Measurements from ENCODE around the gene CACNA2D3. TPM values are rescaled to one million over a fixed set of nuclear protein-coding genes. Genes with fewer than 3 reads are reported as not detected.
"Not testable (repeated sequence)": the region's sequence is repeated elsewhere in the genome, so short reads cannot be mapped to it uniquely, and the experiment has no call there.

CACNA2D3 gene
- total and polyA plus RNA-seq, 4 donors, result 0.72 to 2.4 (median 1.5) TPM

DNA sequence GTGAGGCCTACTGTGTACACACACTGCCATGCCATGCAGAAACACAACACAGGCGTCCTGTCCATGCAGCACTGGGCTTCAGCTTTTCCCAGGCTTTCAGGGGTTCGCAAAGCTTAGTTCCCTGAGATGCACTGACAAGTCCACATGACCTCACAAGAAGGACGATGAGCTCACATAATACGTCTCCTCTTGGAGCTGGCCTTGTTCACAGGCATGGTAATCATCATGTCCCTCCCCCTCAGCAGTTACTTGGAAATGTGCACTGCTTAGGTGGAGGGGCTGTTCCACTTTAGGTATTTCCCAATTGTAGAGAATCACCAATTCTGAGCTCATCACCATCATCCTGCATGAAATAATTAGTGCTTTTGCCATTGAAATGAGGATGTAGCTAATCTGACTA is 496.7 kb downstream of the CACNA2D3 start:
- H3K27me3 ChIP-seq (ENCODE audit: control insufficient read depth in 1 of 2, insufficient read depth in 2 of 2, low read length in 1 of 2), result no peaks in the 10 kb centered on the region
- no peaks in the 10 kb centered on the region for H3K4me1 ChIP-seq (ENCODE audit: control insufficient read depth in 1 of 2, insufficient read depth in 2 of 2, low read length in 2 of 2)
- no peaks in the 10 kb centered on the region for H3K36me3 ChIP-seq (ENCODE audit: control insufficient read depth in 1 of 2, insufficient read depth in 2 of 2, low read length in 1 of 2)
- DNase-seq (no peak), ATAC-seq (ENCODE audit: low FRiP score) (no peak)
- H3K4me3 ChIP-seq (ENCODE audit: low read length in 2 of 2), result no peak overlapping the region
- 88 to 91% methylated on average over 4 of the region's 4 CpGs for WGBS, 2 donors
- no peak overlapping the region for H3K27ac ChIP-seq (ENCODE audit: low read depth in 1 of 2, low read length in 2 of 2)
- intact Hi-C loops (cut with DNase I), result no loop called here
- H3K9me3 ChIP-seq (ENCODE audit: control insufficient read depth, low read length), result no peaks in the 10 kb centered on the region

DNA sequence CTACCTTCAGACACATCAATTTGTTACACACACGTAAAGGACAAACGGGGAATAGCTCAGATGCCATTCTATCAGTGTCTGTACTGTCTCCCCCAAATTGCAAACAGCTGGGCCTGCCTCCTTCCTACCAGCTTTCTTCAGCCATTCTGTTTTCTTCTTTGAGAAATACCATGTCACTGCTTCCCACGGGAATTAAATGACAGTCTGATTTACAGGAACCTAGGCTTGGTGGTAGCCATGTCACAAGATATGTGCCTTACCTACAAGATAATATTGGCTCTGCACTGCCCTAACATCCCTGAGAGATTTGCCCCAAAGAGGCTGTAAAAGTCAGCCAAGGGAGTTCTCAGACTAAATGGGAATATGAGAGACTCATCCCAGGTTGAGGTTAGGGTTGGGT is 497.2 kb downstream of the CACNA2D3 start:
- no peak for DNase-seq
- no peak overlapping the region for H3K4me3 ChIP-seq (ENCODE audit: low read length in 2 of 2)
- WGBS, 2 donors, result 70 to 80% methylated on average over 3 of the region's 3 CpGs
- intact Hi-C loops (cut with DNase I), result no loop called here
- H3K9me3 ChIP-seq (ENCODE audit: control insufficient read depth, low read length), result no peaks in the 10 kb centered on the region
- ATAC-seq (ENCODE audit: low FRiP score), result no peak
- H3K27ac ChIP-seq (ENCODE audit: low read depth in 1 of 2, low read length in 2 of 2), result no peak overlapping the region
- H3K4me1 ChIP-seq (ENCODE audit: control insufficient read depth in 1 of 2, insufficient read depth in 2 of 2, low read length in 2 of 2), result no peaks in the 10 kb centered on the region
- no peaks in the 10 kb centered on the region for H3K36me3 ChIP-seq (ENCODE audit: control insufficient read depth in 1 of 2, insufficient read depth in 2 of 2, low read length in 1 of 2)
- no peaks in the 10 kb centered on the region for H3K27me3 ChIP-seq (ENCODE audit: control insufficient read depth in 1 of 2, insufficient read depth in 2 of 2, low read length in 1 of 2)

DNA sequence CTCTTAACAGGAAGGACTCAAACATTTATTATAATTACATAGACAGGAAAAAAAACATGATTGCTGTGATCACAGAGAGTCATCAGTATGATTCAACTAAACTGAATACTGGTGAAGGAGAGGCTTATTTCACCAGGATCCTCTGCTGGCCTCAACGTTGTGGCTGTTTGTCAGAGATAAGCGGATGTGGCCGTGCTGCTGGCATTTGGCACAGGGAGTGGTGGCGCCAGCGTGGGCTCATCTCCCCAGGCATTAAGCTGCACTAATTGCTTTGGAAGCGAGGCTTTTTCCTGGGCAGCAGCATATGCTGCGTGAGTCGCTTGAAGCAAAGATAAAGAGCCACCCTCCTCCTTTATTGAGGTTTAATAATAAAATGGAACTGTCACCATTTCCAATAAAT is 498.8 kb downstream of the CACNA2D3 start:
- Histone ChIP-seq H3K4me1 (ENCODE audit: control insufficient read depth in 1 of 2, insufficient read depth in 2 of 2, low read length in 2 of 2) (no peaks in the 10 kb centered on the region), H3K36me3 (ENCODE audit: control insufficient read depth in 1 of 2, insufficient read depth in 2 of 2, low read length in 1 of 2) (no peaks in the 10 kb centered on the region), H3K27ac (ENCODE audit: low read depth in 1 of 2, low read length in 2 of 2) (no peak overlapping the region), H3K27me3 (ENCODE audit: control insufficient read depth in 1 of 2, insufficient read depth in 2 of 2, low read length in 1 of 2) (no peaks in the 10 kb centered on the region), H3K4me3 (ENCODE audit: low read length in 2 of 2) (no peak overlapping the region), H3K9me3 (ENCODE audit: control insufficient read depth, low read length) (no peaks in the 10 kb centered on the region)
- WGBS, 2 donors, result 81 to 87% methylated on average over 8 of the region's 8 CpGs
- intact Hi-C loops (cut with DNase I), result no loop called here
- ATAC-seq (ENCODE audit: low FRiP score), result no peak
- no peak for DNase-seq

DNA sequence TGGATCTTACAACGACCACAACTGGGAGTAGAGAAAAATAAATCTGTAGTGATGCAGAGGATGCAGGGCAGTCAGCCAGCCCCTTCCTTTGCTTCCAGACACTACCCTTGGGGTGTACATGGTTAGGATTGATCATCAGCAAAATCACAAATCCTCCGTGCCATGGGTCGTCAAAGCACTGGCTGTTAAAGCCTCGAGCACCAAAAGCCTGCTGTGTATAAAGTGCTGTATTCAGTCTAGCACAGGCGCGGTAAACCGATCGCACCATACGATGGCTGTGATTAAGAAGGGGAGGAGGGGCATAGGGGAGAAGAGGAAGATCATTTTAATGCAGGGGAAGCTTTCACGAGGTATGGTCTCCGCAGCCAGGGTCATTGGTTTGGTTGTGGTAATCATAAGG is 500.3 kb downstream of the CACNA2D3 start:
- no peak for DNase-seq
- Histone ChIP-seq H3K4me3 (ENCODE audit: low read length in 2 of 2) (no peak overlapping the region), H3K27me3 (ENCODE audit: control insufficient read depth in 1 of 2, insufficient read depth in 2 of 2, low read length in 1 of 2) (no peaks in the 10 kb centered on the region), H3K4me1 (ENCODE audit: control insufficient read depth in 1 of 2, insufficient read depth in 2 of 2, low read length in 2 of 2) (no peaks in the 10 kb centered on the region), H3K36me3 (ENCODE audit: control insufficient read depth in 1 of 2, insufficient read depth in 2 of 2, low read length in 1 of 2) (no peaks in the 10 kb centered on the region), H3K27ac (ENCODE audit: low read depth in 1 of 2, low read length in 2 of 2) (no peak overlapping the region), H3K9me3 (ENCODE audit: control insufficient read depth, low read length) (no peaks in the 10 kb centered on the region)
- ATAC-seq (ENCODE audit: low FRiP score), result no peak
- intact Hi-C loops (cut with DNase I), result no loop called here
- 85 to 86% methylated on average over 11 of the region's 11 CpGs for WGBS, 2 donors

DNA sequence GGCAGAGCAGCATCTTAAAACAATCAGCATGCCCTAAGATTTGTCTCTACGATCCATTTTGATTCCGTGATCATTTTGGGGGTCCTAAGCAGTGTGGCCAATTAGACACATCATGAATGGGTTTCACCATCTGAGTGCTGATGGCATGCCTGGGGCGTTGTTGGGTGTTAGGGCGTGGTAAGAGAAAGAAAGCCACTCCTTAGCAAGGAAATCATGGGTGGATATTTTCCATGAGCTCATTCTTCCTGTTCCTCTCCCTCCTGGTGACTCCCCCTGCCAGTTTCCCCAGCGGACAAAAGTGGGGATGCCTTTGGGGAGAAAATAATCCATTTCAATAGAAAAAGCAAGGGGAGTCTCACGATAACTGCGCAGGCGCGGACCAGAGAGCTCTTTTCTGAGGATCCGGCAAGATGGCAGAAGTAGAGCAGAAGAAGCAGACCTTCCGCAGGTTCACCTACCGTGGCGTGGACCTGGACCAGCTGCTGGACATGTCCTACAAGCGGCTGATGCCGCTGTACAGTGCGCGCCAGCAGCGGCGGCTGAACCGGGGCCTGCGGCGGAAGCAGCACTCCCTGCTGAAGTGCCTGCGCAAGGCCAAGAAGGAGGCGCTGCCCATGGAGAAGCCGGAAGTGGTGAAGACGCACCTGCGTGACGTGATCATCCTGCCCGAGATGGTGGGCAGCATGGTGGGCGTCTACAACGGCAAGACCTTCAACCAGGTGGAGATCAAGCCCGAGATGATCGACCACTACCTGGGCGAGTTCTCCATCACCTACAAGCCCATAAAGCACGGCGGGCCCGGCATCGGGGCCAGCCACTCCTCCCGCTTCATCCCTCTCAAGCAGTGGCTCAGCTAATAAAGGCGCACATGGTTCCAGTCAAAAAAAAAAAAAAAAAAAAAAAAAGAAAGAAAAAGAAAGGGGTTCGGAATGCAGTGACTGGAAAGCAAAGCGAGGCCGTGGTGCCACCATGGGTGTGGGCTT is 503.7 kb downstream of the CACNA2D3 start:
- no peaks in the 10 kb centered on the region for H3K4me1 ChIP-seq (ENCODE audit: control insufficient read depth in 1 of 2, insufficient read depth in 2 of 2, low read length in 2 of 2)
- no peaks in the 10 kb centered on the region for H3K27me3 ChIP-seq (ENCODE audit: control insufficient read depth in 1 of 2, insufficient read depth in 2 of 2, low read length in 1 of 2)
- ATAC-seq (ENCODE audit: low FRiP score), result no peak
- H3K36me3 ChIP-seq (ENCODE audit: control insufficient read depth in 1 of 2, insufficient read depth in 2 of 2, low read length in 1 of 2), result no peaks in the 10 kb centered on the region
- intact Hi-C loops (cut with DNase I), result no loop called here
- 95 to 96% methylated on average over 42 to 43 of the region's 43 CpGs for WGBS, 2 donors
- H3K9me3 ChIP-seq (ENCODE audit: control insufficient read depth, low read length), result no peaks in the 10 kb centered on the region
- DNase-seq, result no peak
- no peak overlapping the region for H3K4me3 ChIP-seq (ENCODE audit: low read length in 2 of 2)
- no peak overlapping the region for H3K27ac ChIP-seq (ENCODE audit: low read depth in 1 of 2, low read length in 2 of 2)

DNA sequence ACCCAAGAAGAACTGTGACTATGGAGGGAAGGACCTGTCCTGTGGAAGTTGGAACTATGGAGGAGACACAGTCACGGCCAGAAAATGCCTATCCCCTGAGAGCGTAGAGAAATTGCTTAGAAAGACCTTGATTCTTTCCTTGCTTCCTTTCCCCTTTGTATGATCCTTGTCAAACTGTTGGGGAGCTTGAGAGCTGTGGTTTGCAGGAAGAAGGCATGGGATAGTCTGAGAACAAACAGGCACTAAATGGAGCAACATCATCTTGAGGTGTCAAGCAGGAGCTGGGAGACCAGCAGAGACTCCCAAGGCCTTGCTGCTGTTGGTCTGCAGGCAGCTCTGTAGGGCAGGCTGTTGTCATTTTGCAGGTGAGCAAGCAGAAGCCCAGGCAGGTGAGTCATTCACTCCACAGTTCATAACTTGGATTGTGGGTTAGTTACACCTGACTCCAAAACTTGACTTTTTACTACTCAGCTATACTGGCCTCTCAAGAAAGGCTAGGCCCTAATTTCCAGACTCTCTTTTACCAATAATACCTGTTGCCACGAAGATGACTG is 506.6 kb downstream of the CACNA2D3 start:
- Histone ChIP-seq H3K27me3 (ENCODE audit: control insufficient read depth in 1 of 2, insufficient read depth in 2 of 2, low read length in 1 of 2) (no peaks in the 10 kb centered on the region), H3K36me3 (ENCODE audit: control insufficient read depth in 1 of 2, insufficient read depth in 2 of 2, low read length in 1 of 2) (no peaks in the 10 kb centered on the region), H3K9me3 (ENCODE audit: control insufficient read depth, low read length) (no peaks in the 10 kb centered on the region), H3K27ac (ENCODE audit: low read depth in 1 of 2, low read length in 2 of 2) (no peak overlapping the region), H3K4me3 (ENCODE audit: low read length in 2 of 2) (no peak overlapping the region), H3K4me1 (ENCODE audit: control insufficient read depth in 1 of 2, insufficient read depth in 2 of 2, low read length in 2 of 2) (no peaks in the 10 kb centered on the region)
- DNase-seq (no peak), ATAC-seq (ENCODE audit: low FRiP score) (no peak)
- WGBS, 2 donors, result 91 to 92% methylated on average over 3 of the region's 3 CpGs
- intact Hi-C loops (cut with DNase I), result no loop called here

DNA sequence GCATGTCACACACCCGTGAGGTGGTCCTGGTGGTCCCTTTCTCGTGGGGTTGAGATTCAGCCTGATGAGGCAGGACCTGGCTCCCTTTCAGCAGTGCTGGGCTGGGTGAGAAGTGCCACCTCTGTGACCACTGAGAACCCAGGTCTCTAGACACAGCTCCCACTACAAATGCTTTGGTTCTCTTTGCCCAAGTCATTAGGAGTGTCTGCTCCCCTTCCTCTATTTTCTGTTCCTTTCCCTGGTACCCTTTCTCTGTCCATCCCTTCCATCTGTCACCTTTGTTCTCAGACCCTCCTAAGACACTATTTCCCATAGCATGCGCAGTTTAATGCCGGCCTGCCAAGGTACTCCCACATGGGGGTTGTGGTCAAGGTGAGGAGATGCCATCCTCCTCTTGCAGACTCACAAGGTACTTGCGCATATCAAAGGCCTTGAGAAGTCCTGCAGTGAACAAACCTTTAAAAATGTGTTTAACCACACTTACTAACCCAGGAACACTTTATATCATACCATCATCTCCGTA is 507.8 kb downstream of the CACNA2D3 start:
- intact Hi-C loops (cut with DNase I), result no loop called here
- Histone ChIP-seq H3K27ac (ENCODE audit: low read depth in 1 of 2, low read length in 2 of 2) (no peak overlapping the region), H3K36me3 (ENCODE audit: control insufficient read depth in 1 of 2, insufficient read depth in 2 of 2, low read length in 1 of 2) (no peaks in the 10 kb centered on the region), H3K27me3 (ENCODE audit: control insufficient read depth in 1 of 2, insufficient read depth in 2 of 2, low read length in 1 of 2) (no peaks in the 10 kb centered on the region), H3K4me3 (ENCODE audit: low read length in 2 of 2) (no peak overlapping the region), H3K9me3 (ENCODE audit: control insufficient read depth, low read length) (no peaks in the 10 kb centered on the region), H3K4me1 (ENCODE audit: control insufficient read depth in 1 of 2, insufficient read depth in 2 of 2, low read length in 2 of 2) (no peaks in the 10 kb centered on the region)
- 78 to 84% methylated on average over 6 of the region's 6 CpGs for WGBS, 2 donors
- ATAC-seq (ENCODE audit: low FRiP score) (no peak), DNase-seq (no peak)

DNA sequence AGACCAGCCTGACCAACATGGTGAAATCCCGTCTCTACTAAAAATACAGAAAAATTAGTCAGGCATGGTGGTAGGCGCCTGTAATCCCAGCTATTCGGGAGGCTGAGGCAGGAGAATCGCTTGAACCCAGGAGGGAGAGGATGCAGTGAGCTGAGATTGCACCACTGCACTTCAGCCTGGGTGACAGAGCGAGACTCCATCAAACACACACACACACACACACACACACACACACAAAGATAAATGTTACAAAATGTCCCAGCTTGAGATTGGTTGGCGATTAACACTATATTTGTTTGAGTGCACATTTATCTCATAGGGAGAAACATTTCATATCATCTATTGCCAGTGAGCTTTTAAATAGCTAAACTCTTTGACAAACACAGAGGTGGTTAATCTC is 508.6 kb downstream of the CACNA2D3 start:
- 92 to 94% methylated on average over 6 of the region's 6 CpGs for WGBS, 2 donors
- ATAC-seq (ENCODE audit: low FRiP score); intact Hi-C loops (cut with DNase I): not testable (repeated sequence)

More for the DNA sequence above, 508.6 kb downstream of the CACNA2D3 start:
- DNase-seq; H3K9me3 ChIP-seq (ENCODE audit: control insufficient read depth, low read length); H3K27ac ChIP-seq (ENCODE audit: low read depth in 1 of 2, low read length in 2 of 2); H3K36me3 ChIP-seq (ENCODE audit: control insufficient read depth in 1 of 2, insufficient read depth in 2 of 2, low read length in 1 of 2); H3K4me1 ChIP-seq (ENCODE audit: control insufficient read depth in 1 of 2, insufficient read depth in 2 of 2, low read length in 2 of 2); H3K4me3 ChIP-seq (ENCODE audit: low read length in 2 of 2); H3K27me3 ChIP-seq (ENCODE audit: control insufficient read depth in 1 of 2, insufficient read depth in 2 of 2, low read length in 1 of 2): not testable (repeated sequence)
